HL-60 (cell line): ENCODE measurements around the gene AAMP.

Experiments
- DNase-seq, 2 experiments: peaks; one replicate each; pipeline ENCODE4 v3.0.0-alpha.2; 2010 to 2020; ENCODE audit warnings: low read depth in 1 of 2, low spot score in 1 of 2
- H3K27ac ChIP-seq: fragments of 250-450 bp; sonication (Bioruptor Pico); replicated peaks from 2 replicates; pipeline ENCODE4 v1.5.1; 2020; ENCODE audit warnings: mild to moderate bottlenecking, moderate library complexity
- H3K27me3 ChIP-seq: fragments of 250-450 bp; sonication (Bioruptor Pico); 2 replicates; pipeline ENCODE4 v1.5.1; 2021; ENCODE audit warnings: mild to moderate bottlenecking, moderate library complexity; ENCODE audit not compliant: insufficient read depth, poor library complexity, severe bottlenecking
- H3K4me3 ChIP-seq: replicated peaks from 2 replicates; pipeline ENCODE4 v1.5.1; 2011; ENCODE audit warnings: mild to moderate bottlenecking, control low read depth, low read length; ENCODE audit not compliant: insufficient read depth
- GABPA ChIP-seq: IDR thresholded peaks from 2 replicates; pipeline ENCODE4 v1.6.1; 2012; ENCODE audit warnings: low read depth
- POLR2AphosphoS5 ChIP-seq: IDR thresholded peaks from 2 replicates; pipeline ENCODE4 v1.6.1; 2012; ENCODE audit warnings: low read depth
- SPI1 ChIP-seq: IDR thresholded peaks from 2 replicates; pipeline ENCODE4 v1.6.1; 2012; ENCODE audit warnings: low read depth, mild to moderate bottlenecking, borderline replicate concordance
- TF ChIP-seq, protein P1 (sequence below): IDR thresholded peaks from one replicate; pipeline ENCODE4 v1.5.1; 2011; ENCODE audit warnings: low read length, control low read depth, inconsistent platforms; ENCODE audit not compliant: insufficient read depth
- TF ChIP-seq, protein P2 (sequence below): IDR thresholded peaks from 2 replicates; pipeline ENCODE4 v1.6.1; 2012; ENCODE audit warnings: low read depth; ENCODE audit not compliant: insufficient replicate concordance

The AAMP gene

DNA sequence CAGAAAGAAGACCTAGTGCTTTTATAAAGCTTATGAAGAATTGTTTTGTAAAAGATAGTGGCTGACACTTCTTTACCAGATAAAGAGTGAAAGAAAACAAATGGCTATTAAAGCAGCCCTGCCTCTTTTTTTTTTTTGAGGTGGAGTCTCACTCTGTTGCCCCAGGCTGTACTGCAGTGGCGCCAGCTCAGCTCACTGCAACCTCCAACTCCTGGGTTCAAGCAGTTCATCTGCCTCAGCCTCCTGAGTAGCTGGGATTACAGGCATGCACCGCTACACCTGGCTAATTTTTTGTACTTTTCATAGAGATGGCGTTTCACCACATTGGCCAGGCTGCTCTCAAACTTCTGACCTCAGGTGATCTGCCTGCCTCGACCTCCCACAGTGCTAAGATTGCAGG lies 40.1 kb downstream of the AAMP start:
- H3K27me3 ChIP-seq = no peaks in the 10 kb centered on the region
- H3K4me3 ChIP-seq = no peak overlapping the region
- TF ChIP-seq POLR2AphosphoS5 = no peak
- H3K27ac ChIP-seq = peak overlapping the region; percentile 70
- DNase-seq = no peak

DNA sequence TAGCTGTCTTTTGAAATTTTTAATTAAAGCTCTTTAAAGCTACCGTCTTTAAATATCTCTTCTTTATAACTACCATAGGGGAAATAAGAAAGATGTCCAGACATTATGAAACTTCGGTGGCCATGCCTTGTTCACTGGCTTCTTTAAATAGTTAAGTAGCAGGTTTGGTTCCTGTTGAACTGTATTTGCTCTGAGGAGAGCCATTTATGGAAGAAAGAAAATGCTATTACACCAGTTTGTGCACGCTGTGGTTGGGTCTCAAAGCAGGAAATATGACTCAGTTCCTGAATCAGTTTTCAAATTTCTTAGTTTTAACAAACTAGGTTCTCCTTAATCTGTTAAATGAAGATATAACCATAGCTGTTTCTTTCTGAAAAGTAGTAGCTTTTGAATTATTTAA lies 40.7 kb downstream of the AAMP start:
- H3K4me3 ChIP-seq = no peak overlapping the region
- H3K27ac ChIP-seq = peak overlapping the region; percentile 70
- DNase-seq = peak in 1 of 2 experiments; percentile 79
- TF ChIP-seq, protein P1, sequence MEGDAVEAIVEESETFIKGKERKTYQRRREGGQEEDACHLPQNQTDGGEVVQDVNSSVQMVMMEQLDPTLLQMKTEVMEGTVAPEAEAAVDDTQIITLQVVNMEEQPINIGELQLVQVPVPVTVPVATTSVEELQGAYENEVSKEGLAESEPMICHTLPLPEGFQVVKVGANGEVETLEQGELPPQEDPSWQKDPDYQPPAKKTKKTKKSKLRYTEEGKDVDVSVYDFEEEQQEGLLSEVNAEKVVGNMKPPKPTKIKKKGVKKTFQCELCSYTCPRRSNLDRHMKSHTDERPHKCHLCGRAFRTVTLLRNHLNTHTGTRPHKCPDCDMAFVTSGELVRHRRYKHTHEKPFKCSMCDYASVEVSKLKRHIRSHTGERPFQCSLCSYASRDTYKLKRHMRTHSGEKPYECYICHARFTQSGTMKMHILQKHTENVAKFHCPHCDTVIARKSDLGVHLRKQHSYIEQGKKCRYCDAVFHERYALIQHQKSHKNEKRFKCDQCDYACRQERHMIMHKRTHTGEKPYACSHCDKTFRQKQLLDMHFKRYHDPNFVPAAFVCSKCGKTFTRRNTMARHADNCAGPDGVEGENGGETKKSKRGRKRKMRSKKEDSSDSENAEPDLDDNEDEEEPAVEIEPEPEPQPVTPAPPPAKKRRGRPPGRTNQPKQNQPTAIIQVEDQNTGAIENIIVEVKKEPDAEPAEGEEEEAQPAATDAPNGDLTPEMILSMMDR = no peak
- TF ChIP-seq SPI1 = peak; percentile 17; the same call in 1 of the 2 replicates
- no peaks in the 10 kb centered on the region for H3K27me3 ChIP-seq

DNA sequence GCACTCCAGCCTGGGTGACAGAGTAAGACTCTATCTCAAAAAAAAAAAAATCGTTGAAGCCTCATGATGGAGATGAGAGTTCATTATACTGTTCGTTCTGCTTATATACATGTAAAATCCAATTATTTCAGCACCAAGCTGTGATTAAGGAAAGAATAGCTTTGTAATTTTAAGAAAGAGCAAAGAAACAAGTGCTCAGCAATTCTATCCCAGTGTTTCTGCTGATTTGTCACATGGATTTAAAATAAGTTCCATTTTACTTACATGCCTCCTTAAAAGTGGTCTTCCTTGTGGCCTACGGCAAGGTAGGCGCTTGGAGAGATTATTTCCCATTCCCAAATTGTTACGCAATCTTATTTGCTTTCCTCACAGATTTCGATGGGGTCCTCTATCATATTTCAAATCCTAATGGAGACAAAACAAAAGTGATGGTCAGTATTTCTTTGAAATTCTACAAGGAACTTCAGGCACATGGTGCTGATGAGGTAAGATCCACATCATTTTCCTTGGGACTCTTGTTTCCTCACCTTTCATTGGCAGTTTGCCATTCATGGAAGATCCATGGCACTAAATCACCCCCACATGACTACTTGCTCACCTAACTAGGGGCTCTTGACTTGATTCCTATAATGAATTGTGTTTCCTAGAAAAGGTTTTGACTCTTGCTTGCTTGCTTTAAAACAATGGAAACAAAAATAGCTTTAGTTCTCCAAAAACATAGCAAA lies 41.4 kb downstream of the AAMP start:
- Histone ChIP-seq H3K4me3 (no peak overlapping the region), H3K27me3 (no peaks in the 10 kb centered on the region), H3K27ac (peak overlapping the region; percentile 70)
- TF ChIP-seq, protein P1 = no peak
- TF ChIP-seq POLR2AphosphoS5 = no peak
- TF ChIP-seq, protein P2, sequence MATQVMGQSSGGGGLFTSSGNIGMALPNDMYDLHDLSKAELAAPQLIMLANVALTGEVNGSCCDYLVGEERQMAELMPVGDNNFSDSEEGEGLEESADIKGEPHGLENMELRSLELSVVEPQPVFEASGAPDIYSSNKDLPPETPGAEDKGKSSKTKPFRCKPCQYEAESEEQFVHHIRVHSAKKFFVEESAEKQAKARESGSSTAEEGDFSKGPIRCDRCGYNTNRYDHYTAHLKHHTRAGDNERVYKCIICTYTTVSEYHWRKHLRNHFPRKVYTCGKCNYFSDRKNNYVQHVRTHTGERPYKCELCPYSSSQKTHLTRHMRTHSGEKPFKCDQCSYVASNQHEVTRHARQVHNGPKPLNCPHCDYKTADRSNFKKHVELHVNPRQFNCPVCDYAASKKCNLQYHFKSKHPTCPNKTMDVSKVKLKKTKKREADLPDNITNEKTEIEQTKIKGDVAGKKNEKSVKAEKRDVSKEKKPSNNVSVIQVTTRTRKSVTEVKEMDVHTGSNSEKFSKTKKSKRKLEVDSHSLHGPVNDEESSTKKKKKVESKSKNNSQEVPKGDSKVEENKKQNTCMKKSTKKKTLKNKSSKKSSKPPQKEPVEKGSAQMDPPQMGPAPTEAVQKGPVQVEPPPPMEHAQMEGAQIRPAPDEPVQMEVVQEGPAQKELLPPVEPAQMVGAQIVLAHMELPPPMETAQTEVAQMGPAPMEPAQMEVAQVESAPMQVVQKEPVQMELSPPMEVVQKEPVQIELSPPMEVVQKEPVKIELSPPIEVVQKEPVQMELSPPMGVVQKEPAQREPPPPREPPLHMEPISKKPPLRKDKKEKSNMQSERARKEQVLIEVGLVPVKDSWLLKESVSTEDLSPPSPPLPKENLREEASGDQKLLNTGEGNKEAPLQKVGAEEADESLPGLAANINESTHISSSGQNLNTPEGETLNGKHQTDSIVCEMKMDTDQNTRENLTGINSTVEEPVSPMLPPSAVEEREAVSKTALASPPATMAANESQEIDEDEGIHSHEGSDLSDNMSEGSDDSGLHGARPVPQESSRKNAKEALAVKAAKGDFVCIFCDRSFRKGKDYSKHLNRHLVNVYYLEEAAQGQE = no peak
- no peak for TF ChIP-seq GABPA
- TF ChIP-seq SPI1 = no peak
- DNase-seq = no peak

DNA sequence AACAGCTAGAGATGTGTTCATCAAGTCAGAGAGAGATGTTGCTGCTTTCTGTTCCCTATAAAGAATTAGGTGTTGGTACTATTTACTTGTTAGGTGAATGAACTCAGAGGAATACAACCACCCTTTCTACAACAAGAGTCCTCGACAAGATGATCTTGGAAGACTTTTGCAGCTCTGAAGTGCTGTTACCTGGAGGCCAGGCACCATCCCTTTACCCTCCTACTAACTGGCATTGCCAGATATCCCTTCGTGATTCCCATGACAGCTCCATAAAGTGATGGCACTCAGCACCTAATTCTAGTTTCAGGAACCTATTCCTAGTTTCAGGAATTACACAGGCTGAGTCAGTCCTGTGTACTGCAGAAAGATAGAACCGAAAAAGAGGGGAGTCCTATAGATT lies 43.0 kb downstream of the AAMP start:
- no peak for DNase-seq
- Histone ChIP-seq H3K27ac (no peak overlapping the region), H3K4me3 (no peak overlapping the region), H3K27me3 (no peaks in the 10 kb centered on the region)
- TF ChIP-seq, protein P1 = no peak
- TF ChIP-seq SPI1 (no peak), POLR2AphosphoS5 (no peak)
- TF ChIP-seq, protein P2 = no peak
